Hepatic stellate cell (primary cell): Measurements from ENCODE around the gene ACSF3.

Experiments used
- DNase-seq: peaks from one replicate; pipeline ENCODE4 v3.0.0; 2011; ENCODE audit warnings: low spot score

Gene ACSF3

DNA sequence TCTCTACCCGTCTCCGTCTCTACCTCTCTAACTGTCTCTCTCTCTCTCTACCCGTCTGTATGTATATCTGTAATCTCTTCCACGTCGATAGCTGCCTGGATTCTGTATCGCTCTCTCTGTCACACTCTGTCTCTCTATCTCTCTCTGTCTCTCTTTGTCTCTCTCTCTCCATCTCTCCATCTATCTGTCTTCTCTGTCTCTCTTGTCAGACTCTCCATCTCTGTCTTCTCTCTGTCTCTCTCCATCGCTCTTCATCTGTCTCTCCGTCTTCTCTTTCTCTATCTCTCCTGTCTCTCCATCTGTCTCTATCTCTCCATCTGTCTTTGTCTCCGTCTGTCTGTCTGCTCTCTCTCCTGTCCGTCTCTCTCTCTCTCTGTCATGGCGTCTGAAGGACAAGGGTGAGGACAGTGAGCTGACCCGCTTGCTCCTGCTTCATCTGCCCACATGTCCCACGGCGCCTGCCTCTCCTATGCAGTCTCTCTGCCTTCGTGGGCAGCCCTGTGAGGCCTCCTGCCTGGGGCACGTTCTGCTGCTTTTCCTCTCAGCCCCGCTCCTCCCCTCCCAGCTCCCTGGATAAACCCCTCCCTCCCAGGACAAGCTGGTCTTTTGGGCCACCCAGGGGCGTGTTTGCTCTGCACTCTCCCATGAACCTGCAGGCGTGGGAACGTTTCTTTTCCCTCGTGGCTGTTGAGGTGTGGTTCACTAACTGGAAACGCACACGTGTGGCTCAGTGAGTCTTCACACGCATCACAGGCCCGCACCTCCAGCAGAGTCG, 18.9 kb downstream of the ACSF3 start:
- DNase-seq: no peak

DNA sequence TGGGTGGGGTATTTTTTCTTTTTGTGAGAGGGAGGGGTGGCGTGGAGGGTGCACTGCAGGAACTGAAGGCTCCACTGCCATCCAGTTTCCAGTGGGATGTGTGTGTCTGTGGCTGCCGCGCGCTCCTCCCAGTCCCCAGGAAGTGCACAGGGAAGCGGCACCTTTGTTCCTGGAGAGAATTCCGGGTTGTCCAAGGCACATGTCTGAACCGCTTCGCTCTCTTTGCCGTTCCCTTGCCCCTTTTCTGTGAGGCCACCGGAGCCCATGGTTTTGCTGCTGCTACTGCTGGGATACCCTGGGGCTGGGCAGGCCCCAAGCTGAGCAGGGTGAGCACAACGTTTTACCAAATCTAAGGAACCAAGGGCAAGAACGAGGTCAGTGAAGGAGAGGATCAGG, 19.5 kb downstream of the ACSF3 start:
- DNase-seq: no peak

DNA sequence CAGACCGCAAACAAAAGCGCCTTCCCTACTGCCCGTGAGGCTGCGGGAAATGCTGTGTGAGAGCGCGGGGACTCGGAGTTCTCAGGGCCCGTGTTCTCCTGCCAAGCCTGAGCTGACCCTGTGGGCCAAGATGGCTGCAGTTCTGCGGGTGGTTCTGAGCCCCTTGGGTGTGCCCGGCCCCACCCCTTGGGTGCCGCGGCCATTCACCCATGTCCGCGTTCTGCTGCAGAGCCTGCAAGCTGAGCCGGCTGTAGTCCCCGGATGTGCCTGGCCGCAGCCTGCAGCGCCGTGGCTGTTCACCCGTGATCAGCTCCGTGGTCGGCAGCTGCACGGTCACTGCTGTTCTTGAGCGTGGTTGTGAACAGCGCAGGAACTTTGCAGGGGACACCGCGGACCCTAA, 20.0 kb downstream of the ACSF3 start:
- DNase-seq: no peak

DNA sequence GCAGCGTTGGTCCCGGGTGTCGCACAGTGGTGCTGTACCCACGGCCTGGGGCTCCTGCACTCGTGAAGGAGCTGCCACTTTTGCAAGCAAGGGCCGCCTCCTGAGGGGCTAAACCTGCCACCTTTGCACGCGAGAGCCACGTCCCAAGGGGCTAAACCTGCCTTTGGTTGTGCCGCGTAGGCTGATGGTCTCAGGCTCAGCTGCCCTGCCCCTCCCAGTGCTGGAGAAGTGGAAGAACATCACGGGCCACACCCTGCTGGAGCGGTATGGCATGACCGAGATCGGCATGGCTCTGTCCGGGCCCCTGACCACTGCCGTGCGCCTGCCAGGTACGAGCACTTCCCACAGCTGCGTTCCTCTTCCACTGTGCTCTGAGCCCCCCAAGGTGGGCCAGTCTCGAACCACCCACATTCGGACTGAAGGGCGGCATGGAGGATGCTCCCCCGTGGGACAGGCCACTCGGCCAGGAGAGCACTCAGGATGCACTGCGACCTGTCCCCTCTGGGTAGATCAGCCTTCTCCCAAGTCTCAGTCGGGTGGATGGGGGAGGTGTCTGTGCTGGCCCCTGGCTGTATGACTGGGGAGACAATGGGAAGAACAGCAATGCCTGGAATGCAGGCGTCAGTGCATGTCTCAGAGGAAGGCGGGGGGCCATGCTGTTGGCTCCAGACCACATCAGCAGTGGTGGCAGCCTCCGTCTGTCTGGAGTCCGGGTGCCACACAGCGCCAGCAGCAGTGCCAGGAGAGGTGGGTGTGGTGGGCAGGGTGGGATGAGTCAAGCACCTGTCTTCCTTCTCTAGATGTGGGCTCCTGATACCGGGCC, 20.7 kb downstream of the ACSF3 start:
- no peak for DNase-seq

DNA sequence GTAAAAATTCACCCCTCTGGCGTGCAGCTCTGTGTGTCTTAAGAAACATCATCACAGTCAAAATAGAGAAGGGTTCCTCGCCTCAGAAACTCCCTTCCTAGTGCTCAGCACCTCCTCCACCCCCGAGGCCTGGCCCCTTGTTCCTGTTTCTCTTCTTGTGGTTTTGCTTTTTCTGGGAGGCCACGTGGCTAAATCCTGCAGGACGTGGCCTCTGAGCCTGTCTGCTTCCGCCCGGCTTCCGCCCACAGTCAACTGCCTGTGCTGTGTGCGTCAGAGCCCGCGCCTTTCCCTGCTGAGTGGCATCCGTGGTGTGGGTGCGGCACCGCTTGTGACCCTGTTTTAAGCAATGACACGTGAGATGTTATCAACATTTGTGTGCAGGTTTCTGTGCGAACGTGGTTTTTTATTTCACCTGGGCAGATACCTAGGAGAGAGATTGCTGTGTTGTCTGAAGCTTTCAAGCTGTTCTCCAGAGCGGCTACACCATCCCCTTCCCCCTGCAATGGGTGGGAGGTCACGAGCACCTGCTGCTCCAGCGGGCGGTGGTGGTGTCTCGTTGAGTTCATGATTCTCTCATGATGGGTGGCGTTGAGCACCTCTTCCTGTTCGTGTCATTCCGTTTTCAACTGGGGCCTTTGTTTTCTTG, 21.7 kb downstream of the ACSF3 start:
- peak; percentile 45 for DNase-seq

DNA sequence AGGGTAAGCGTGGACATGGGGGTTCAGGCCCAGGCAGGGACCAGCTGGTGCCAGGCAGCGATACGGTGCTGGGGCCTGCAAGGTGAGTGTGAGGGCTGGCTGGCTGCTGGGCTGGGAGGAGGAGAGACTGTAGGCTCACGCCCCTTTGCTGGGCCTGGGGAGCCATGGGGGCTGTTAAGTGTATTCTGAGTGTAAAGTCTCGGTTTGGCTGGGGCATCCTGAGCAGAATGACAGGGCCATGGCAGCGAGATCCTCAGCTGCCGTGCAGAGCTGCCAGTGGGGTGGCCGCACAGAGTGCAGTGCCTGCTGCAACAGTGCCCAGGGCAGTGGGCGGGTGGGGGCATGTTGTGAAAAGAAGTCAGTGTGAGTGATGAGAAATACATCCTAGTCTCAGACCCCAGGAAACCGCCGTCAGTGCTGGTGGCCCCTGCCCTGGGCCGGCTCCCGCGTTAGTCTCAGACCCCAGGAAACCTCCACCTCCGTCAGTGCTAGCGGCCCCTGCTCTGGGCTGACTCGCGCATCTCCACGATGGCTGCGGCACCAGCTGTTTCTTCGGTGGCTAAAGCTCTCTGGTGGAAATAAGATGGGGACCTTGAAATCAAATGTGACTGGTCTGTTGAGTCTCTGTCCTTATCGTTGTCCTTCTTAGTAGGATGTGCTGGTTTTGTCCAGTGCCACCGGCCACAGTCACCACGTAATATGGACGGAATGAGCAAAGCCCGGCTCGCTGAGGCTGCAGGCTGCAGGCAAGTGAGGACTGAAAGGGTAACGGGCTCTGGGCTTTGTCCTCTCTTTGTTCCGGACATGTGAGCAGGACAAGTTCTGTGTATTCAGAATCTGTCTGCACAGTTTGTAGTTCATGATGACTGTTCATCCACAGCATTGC, 22.9 kb downstream of the ACSF3 start:
- no peak for DNase-seq

DNA sequence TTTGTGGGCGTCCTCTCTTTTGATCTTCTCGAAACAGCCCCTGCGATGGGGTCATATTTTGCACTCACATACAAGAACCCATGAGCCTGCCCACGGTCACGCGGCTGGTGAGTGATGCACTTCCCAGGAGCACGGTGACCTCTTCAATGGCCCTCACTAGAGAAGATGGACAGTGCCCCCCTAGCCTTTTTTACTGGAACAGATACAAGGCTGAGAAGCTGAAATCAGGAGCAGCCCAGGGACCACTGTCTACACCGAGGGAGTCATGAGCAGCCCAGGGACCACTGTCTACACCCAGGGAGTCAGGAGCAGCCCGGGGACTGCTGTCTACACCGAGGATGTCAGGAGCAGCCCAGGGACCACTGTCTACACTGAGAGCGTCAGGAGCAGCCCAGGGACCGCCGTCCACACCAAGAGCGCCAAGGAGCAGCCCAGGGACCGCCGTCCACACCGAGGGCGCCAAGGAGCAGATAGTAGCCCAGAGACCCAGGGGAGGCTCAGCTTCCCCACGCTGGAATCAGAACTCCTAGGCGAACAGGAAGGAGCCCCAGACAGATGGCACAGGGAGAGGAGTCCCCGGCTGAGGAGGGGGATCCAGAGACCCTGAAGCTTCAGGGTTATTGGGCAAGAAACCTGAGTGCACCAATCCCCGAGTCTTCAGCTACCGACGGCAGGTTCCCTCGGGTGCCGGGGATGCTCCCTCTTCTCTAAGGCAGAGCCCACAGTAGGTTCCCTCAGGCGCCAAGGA, 23.7 kb downstream of the ACSF3 start:
- no peak for DNase-seq

DNA sequence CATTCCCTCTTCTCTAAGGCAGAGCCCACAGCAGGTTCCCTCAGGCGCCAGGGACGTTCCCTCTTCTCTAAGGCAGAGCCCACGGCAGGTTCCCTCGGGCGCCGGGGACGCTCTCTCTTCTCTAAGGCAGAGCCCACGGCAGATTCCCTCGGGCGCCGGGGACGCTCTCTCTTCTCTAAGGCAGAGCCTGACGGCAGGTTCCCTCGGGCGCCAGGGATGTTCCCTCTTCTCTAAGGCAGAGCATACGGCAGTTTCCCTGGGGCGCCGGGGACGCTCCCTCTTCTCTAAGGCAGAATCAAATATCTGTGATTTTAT, 24.3 kb downstream of the ACSF3 start:
- no peak for DNase-seq

DNA sequence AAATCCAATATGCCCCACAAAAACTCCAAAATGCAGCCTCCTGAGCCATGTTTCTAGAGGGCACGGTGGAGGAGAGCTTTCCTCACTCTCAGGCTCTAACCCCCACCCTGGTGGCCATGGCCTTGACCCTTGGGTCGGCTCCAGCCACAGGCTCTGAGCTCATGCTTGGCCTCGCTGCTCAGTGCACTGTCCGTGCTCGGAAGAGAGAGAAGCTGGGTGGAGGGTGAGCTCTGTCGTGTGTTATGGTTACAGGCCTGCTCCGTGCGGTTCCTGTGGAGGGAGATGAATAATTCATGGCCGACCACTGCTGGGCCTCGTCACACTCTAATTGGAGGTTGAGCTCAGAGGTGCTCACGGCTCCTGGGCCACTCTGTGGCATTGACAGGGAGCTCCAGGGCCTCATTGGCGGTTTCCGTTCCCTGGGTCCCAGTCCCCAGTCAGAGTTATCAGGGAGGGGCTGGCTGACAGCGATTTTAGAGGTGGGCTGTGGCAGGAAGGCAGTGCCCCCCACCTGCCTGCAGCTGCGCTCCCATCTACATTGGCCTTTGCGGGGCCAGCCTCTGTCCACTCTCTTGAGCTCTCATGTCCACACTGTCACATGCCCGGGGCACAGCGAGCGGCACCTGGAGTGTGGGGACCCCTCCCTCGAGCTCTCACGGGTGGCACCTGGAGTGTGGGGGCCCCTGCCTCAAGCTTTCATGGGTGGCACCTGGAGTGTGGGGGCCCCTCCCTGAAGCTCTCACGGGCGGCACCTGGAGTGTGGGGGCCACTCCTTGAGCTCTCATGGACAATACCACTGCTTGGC, 24.9 kb downstream of the ACSF3 start:
- no peak for DNase-seq

DNA sequence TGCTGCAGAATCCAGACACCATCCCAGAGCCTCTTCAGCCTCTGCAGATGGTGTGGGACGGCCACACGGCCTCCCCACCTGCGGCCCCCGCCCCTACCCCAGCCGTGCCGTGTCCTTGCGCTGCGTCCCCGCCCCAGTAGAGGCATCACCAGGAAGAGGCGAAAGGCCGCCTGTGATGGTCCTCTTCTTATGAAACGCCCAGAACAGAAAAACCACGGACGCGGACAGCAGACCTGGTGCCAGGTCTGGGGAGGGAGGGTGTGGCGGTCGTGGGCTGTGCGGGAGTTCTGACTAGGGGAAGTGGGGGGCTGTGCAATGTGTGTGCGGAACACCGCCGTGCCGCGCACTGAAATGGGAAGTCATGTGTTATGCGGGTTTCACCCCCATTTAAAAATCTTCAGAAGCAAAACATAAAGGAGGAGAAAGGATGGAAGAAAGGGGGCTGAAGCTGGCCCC, 25.5 kb downstream of the ACSF3 start:
- DNase-seq: no peak

DNA sequence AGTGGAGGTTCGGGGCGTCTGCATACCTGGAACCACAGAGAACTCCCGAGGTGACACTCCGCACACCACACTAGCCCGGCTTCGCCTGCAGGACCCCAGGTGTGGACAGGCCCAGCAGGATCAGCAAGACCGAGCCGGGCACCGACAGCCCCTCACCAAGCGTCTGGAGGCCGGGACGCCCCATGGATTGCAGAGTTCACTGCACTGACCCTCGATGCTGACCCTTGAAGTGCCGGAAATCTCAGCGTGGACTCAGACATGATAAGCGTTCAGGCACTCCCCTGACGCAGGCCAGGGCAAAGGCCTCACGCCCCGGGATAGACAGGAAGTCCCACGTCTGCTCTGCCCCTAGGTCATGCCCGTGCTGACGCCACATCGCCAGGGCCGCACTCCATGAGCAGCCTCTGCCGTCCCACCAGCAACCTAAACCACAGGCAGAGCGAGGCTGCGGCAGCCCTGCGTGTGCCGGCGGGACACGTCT, 26.0 kb downstream of the ACSF3 start:
- DNase-seq: no peak

DNA sequence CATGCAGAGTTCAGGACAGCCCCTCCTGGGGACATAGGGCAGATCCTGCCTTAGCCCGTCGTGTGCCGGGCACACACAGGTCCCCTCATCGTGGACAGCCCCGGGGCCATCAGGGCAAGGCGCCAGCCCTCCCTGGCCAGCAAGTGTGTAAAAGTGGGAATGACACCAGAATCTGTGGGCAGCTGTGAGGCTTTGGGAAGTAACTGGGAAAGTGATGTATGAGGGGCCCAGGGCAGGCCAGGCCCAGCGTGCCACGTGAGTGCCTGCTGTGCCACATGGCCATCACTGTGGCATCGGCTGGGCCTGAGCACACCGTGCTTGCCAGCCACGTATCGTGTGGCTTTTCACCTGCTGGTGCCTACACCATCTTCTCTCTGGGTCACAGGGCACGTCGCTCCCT, 26.6 kb downstream of the ACSF3 start:
- DNase-seq: no peak

DNA sequence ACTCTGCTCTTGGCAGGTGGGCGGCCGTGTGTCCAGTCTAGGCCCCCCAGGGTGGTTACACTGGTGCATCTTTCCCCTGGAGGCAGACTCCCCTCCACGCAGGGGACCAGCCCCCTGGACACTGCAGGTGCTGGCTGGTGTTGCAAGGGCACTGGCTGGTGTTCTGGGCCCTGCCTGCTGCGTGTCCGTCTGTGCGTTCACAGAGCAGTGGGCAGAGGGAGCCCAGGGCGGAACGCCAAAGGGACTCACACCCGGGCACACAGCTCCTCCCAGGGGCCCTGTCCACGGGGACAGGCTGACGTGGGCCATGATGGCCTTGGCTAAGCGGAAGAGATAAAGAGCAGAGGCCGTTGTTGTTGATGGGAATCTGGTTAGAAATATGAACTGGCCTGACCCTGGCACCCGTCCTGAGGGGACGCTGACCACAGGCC, 27.3 kb downstream of the ACSF3 start:
- no peak for DNase-seq

DNA sequence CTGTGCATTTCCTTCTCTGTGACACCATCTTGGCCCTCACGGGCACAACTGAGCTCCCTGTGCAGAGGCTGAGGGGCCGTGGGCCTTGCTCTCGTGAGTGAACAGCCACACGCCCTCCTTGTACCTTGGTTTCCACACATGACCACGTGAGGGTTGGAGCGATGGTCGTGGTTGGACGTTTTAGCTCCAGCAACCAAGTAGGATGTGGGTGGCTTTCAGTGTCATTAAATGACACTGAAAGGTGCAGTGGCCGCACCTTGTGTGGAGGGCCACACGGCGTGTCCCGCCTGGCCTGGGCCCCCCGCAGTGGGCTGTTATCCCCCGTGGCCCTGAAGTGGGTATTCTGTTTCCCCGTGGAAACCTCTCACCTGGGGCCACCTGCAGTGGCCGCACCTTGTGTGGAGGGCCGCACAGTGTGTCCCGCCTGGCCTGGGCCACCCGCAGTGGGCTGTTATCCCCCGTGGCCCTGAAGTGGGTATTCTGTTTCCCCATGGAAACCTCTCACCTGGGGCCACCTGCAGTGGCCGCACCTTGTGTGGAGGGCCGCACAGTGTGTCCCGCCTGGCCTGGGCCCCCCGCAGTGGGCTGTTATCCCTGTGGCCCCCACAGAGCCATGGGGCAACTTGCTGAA, 28.2 kb downstream of the ACSF3 start:
- no peak for DNase-seq

DNA sequence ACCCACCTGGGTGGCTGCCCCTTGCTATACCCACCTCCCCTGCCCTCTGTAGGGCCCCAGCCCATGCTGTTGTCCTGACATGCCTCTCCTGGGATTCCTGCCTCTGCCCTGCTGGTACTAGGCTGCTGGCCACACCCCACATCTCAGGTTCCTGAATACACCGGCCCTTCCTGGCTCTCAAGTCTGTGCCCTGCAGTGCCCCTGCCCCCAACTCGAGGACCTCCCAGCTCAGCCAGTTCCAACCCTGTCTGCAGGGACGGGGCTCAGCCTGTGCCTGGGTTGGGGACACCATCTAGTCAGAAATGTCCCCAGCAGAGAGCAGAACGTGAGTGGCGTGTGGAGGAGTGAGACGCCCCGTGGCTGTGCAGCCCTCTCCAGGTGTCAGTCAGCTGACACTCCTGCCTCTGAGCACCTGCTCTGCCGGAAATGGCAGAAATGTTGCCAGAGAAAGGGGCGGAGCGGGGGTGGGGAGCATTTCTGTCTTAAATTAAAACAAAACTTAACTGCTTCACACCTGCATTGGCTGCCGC, 28.7 kb downstream of the ACSF3 start:
- DNase-seq: no peak

DNA sequence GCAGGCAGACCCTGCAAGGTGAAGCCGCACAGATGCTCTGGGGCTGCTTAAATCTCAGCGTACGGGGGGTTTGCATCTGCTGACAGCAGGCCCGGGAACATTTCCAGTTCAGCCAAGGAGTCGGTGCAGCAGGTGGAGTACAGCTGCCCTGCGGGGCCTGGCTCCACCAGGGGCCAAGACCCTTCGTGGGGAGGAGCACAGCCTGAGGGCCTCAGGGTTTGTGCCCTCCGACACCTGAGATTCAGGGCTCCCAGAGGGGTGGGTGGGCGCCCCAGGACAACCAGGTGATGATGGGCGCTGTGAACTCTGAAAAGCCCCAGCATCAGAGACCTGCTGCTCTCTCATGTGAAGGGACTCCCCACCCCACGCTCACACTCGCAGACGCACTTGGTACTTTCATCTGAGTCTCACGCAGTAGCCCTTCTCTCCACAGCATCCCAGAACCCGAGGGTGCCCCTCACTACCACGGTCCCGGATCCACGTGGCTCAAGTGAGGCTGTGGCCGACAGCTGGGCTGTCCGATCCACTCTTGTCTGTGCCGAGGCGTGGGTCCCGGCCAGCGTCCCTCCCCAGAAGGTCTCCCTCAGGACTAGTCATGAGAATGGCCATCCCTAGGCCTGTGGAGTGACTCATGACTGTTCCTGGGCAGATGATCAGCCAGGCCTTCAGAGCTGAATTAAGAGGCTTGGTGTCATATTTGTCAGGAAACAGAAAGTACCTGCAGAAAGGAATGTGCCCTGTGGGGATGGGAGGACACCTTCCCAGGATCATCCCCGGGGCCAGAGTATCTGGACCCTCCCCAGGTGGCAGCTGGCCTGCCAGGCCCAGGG, 29.6 kb downstream of the ACSF3 start:
- DNase-seq: no peak

DNA sequence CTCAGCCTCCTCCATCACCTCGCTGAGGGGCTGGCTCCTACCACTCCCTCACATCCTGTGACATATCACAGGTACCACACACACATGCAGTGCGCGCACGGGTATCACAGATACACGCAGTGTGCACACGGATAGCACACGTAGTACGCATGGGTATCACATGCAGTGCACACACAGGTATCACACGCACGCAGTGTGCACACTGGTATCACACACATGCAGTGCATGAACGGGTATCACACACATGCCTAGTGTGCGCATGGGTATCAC, 30.1 kb downstream of the ACSF3 start:
- DNase-seq: no peak

DNA sequence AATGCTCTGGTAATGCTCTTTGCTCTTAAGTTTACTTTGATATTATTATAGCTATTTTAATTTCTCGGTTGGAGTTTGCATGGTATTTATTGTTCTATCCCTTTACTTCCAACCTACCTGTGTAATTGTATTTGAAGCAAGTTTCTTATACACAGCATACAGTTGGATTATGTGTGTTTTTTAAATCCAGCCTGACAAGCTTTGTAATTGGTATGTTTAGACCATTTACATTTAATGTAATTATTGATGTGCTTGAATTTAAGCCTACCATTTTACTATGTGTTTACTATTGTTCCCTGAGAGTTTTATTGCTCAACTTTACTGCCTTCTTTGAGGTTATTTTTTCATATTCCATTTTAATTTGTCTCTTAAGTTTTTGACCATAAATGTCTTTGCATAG, 35.7 kb downstream of the ACSF3 start:
- no peak for DNase-seq

DNA sequence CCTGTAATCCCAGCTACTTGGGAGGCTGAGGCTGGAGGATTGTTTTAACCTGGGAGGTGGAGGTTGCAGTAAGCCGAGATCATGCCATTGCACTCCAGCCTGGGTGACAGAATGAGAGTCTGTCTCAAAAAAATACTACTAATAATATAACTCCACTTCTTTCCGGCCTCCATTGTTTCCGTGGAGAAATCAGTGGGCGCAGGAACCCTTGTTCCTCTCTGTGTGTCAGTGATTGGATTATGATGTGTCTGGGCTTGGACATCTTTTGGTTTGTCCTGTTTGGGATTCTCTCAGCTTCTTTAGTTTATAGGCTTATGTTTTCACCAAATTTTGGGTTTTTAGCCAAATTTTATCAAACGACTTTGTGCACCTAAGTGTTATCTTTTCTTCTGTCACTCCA, 36.8 kb downstream of the ACSF3 start:
- DNase-seq: no peak
